GM18517 (cell line): ENCODE measurements around the gene CFAP107.

ENCODE experiments used
- ATAC-seq: cut with Tn5 transposase; IDR thresholded peaks from one replicate; pipeline ENCODE4 v1.9.1; 2021; ENCODE audit warnings: mild to moderate bottlenecking, moderate library complexity; ENCODE audit not compliant: unreplicated experiment

Gene CFAP107

GRCh38 chr1:12739613-12740012 lies 6.4 kb upstream of the CFAP107 start:
- no peak for ATAC-seq

DNA sequence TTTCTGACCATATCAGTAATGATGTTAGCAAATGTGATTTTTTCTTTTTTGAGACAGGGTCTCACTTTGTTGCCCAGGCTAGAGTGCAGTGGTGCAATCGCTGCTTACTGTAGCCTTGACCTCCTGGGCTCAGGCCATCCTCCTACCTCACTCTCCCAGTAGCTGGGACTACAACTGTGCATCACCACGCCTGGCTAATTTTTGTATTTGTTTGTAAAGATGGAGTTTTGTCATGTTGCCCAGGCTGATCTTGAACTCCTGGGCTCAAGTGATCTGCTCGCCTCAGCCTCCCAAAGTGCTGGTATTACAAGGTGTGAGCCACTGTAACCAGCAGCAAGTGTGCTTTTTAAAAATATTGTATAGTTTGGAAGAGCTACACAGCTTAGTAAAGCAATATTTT lies 4.1 kb upstream of the CFAP107 start:
- no peak for ATAC-seq

DNA sequence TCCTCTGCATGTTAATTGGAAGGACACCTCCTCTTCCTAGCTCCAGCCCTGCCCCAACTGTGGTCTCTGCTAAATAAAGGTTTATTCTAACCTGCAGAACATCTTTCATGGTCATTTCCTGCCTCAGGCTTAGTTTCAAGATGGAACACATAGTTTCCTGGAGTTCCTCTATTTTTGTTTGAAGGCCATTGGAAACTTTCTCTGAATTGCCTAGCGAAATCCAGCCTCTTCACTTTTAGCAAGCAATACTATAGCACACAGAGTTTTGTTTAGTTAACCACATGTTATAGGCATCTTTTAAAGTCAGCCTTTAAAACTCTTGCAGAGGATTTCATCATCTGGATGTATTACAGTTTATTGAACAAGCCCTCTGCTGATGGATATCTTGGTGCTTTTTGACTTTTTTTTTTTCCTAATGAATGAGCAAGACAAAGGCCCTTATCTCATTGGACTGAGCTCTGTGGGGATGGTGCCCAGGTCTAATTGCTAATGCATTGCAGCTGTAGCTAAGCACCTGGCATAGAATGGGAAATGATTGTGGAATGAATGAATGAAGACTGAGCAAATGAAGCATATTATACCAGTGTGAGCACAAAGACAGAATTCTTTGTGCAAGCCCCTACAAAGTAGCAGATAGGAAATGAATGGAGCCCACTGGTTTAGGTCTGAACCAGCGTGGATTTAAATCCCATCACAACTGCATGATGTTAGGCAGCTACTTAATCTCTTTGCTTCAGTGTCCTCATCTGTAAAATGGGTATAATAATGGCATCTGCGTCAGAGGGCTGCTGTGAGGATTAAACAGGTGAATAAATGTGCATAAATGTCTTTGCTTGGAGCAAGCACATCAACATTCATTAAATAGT lies 641 bp upstream of the CFAP107 start:
- ATAC-seq: no peak

DNA sequence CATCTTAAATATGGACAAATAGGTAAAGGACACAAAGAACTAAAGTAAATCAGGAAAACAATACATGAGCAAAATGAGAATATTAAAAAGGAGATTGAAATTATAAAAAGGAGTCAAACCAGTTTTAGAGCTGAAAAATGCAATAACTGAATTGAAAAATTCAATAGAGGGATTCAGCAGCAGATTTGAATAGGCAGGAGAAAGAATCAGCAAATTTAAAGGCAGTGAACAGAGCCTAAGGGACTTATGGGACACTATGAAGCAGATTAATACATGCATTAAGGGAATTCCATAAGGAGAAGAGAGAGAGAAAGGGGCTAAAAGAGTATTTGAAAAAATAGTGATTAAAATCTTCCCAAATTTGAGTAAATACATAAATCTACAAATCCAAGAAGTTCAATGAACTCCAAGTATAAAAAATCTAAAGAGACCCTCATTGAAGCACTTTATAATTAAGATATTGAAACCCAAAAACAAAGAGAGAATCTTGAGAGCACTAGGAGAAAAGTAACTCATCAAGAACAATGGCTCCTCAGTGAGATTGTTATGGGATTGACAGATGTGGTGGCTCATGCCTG lies 2.9 kb downstream of the CFAP107 start:
- ATAC-seq: no peak

DNA sequence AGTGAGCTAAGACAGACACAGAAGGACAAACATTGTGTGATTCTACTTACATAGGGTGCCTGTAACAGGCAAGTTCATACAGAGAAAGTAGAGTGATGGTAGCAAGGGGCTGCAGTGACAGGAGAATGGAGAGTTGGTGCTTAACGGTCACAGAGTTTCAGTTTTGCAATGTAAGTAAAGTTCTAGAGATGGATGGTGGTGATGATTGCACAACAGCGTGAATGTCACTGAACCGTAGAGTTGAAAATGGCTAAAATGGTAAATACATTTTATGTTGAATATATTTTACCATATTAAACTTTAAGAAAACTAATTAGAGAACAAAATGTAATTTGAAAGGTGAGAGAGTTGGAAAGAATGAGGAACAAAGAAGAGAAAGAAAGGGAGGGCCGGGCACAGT lies 8.7 kb downstream of the CFAP107 start:
- no peak for ATAC-seq

DNA sequence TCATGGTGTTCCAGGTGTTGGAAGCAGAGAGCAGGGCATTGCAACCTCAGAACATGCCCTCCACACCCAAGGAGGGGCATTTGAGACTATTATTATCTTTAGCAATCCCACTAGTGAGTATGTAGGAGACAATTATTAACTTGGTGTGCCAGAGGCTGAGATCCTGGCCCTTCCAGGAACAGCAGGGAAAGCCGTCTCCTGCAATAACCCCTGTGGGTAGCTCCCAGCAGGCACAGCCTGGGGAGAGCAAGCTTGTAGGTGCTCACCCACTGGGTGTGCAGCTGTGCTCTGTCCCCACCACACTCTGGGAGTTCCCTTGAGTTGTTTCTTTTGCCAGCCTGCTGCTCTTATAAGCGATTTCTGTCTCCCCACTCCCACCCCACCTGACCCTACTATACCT lies 10.3 kb downstream of the CFAP107 start:
- no peak for ATAC-seq

DNA sequence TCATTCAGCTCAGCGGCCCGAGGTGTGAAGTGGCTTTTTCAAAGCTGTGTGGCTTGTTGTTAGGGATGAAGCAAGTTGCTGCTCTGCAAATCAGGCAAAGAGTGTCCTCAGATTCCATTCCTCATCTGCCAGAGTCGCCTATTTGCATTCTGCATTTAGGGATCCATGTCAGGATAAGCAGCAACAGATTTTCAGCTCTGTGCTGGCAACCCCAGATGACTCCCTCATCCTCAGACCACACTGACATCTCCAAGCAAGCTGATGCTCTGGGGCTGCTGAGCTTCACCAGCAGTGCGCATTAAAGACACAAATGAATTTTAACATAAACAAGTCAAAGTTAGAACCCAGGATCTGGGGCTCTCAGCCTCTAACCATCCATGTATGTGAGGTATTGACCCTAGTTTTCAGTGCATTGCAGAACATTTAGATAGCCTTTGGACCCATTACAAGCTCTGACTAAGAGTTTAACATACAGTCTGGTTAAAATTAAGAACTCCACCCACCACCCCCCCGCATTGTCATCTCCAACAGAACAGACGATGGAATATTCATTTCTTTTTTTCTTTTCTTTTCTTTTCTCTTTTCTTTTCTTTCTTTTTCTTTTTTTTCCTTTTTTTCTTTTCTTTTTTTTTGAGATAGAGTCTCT lies 10.9 kb downstream of the CFAP107 start:
- no peak for ATAC-seq

DNA sequence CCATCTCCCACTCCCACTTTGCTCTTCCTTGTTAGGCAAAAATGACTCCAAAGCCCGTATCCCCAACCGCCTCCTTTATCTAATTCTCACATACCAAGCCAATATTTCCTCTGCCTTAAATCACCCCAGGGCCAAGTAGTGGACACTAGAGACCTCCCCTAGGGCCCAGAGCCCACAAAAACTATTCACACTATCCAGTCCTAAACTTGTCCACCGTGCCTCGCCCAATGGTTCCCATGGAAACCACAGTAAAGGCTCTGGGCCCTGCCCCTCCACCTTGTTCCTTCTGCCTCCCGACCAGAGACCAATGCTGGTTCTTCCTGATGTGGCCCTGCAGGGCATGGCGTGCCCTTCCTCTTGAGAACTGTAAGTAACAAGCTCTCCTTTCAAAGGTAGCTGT lies 11.8 kb downstream of the CFAP107 start:
- ATAC-seq: no peak

- no peak for ATAC-seq
Measured at GRCh38 chr1:12760256-12760795, 14.3 kb downstream of the CFAP107 start.

- no peak for ATAC-seq
Measured at GRCh38 chr1:12761781-12762180, 15.8 kb downstream of the CFAP107 start.

- no peak for ATAC-seq
Measured at GRCh38 chr1:12762766-12763165, 16.8 kb downstream of the CFAP107 start.

- no peak for ATAC-seq
Measured at GRCh38 chr1:12763479-12763878, 17.5 kb downstream of the CFAP107 start.

DNA sequence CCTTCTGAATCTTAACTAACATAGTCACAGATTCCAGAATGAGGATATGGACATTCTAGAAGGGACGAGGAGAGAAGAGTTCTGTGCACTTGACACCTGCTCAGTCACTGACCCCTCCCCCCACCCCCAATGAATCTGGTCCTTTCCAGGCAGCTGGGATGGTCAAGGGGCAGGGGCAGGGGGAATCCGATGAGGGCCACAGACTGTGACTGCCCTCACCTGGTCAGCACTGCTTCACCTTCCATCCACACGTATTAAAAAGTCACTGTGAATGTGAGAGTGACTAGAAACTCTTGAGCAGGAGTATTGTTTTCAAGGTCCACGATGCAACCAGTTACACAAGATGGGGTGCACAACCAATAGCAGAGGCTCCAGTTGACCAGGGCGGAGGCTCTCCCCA lies 18.0 kb downstream of the CFAP107 start:
- ATAC-seq: no peak

- ATAC-seq: no peak
Measured at GRCh38 chr1:12769031-12769430, 23.0 kb downstream of the CFAP107 start.

DNA sequence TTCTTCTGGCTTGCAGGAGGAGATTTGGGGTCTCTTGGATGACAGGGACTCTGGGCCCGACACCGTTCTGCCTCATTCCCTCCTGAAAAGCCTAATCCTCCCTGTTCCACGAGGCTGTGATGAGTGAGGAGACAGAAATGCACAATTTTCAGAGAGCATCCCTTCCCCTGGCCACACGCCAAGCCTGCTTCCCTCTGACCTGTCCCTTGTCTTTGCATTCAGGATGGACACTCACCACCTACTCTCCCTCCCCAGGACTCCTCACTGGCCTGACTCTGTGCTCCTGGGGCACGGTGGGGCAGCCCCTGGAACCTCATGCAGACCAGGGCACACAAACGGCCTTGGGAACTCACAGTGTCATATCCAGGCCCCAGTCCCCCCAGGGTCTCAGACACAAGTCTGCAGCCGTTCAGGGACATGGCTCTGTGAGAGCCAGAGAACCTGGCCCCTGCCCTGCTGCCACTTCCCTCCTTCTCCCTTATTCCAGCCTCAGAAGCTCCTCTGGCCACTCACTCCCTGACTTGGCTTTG lies 24.0 kb downstream of the CFAP107 start:
- ATAC-seq: no peak

DNA sequence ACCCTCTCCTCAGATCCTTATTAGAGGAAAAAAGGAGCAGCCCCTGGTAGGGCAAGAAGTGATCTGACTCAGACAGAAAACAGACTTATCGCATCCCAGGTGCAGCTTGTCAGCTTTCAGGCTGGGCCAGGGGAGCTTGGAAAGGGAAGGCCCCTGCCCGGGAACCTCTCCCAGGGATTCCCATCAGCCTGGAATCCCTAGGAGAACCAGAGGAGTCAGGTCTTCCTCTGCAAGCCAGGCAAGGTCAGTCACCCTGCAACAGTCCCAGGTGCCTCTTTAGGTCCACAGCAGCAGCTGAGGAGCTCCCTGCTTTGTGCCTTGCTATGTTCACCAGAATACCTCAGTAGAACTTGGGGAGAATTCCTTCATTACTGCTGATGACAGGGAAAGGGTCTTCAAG lies 24.6 kb downstream of the CFAP107 start:
- ATAC-seq: no peak

GRCh38 chr1:12771186-12771585 lies 25.2 kb downstream of the CFAP107 start:
- no peak for ATAC-seq

GRCh38 chr1:12772520-12772919 lies 26.5 kb downstream of the CFAP107 start:
- ATAC-seq: no peak

DNA sequence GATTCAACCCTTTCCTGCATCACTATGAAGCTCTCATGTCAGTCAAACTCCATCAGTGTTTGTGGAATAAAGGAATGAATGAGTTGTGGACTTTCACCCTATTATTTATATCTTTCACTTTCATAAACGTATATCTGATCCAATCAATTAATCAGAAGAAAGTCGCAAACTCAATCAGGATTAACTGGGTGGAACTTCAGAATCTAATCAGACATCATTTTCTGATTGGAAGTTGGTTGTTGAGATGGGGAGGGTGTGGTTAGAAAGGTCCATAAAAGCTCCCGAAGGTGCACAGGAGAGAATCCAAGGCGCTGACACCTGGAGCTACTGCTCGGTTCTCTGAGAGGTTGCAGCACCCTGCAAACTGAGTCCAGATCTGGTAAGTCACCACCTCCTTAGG lies 27.4 kb downstream of the CFAP107 start, which contains the start of gene PRAMEF12:
Gene PRAMEF12 (plus strand): TSS at position 301 of the 400 bp plus-strand sequence. CDS start 1,130 bp downstream, outside the sequence.
- no peak for ATAC-seq

GRCh38 chr1:12774801-12775345 lies 28.9 kb downstream of the CFAP107 start:
- no peak for ATAC-seq

DNA sequence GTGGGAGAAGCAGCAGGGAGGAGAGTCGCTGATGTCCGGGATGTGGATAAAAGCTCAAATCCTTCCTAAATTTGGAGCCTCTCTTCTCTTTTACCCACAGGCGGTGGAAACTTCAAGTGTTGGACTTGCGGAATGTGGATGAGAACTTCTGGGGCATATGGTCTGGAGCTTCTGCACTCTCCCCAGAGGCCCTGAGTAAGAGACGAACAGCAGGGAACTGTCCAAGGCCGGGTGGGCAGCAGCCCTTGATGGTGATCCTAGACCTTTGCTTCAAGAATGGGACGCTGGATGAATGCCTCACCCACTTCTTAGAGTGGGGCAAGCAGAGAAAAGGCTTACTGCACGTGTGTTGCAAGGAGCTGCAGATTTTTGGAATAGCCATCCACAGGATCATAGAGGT lies 29.4 kb downstream of the CFAP107 start:
- ATAC-seq: no peak
